Gastrocnemius medialis (tissue), 4 donors: ENCODE results near the gene WDR62. TPM values are rescaled to one million over a fixed set of nuclear protein-coding genes. Genes with fewer than 3 reads are reported as not detected.
A peak's percentile ranks its signal among the peaks of the same experiment; 100 is the strongest.

Experiments used
- ATAC-seq, 2 donors: fragments of 150-250 bp; one replicate each; pipeline ENCODE4 v1.9.1; 2016
- DNase-seq, 2 donors: peaks; one replicate each; pipeline ENCODE4 v3.0.0-alpha.2; 2019
- H3K27ac ChIP-seq, 4 donors: fragments of 200-600 bp; sonication (generic); 1 replicate in 1 of 4; 2 replicates in 3 of 4; pipeline ENCODE4 v1.5.1; 2016 to 2018; ENCODE audit warnings: mild to moderate bottlenecking in 2 of 4, moderate library complexity in 1 of 4
- H3K27me3 ChIP-seq, 3 donors: fragments of 200-600 bp; sonication (generic) in 2 of 3; 1 replicate in 1 of 3; 2 replicates in 2 of 3; pipeline versions ENCODE4 v1.5.1 to v1.6.0; 2016 to 2019; ENCODE audit warnings: mild to moderate bottlenecking in 1 of 3, moderate library complexity in 1 of 3
- H3K36me3 ChIP-seq, 2 donors: fragments of 200-600 bp; sonication (generic) in 1 of 2; one replicate each; pipeline ENCODE4 v1.5.1; 2017 to 2018
- H3K4me1 ChIP-seq, 2 donors: fragments of 200-600 bp; sonication (generic) in 1 of 2; one replicate each; pipeline ENCODE4 v1.5.1; 2016 to 2017; ENCODE audit warnings: mild to moderate bottlenecking in 2 of 2
- H3K4me3 ChIP-seq, 4 donors: fragments of 200-600 bp; sonication (generic) in 3 of 4; 1 replicate in 1 of 4; 2 replicates in 3 of 4; pipeline ENCODE4 v1.5.1; 2016 to 2019; ENCODE audit warnings: mild to moderate bottlenecking in 2 of 4
- H3K9me3 ChIP-seq, 3 donors: fragments of 200-600 bp; sonication (generic) in 2 of 3; 1 replicate in 1 of 3; 2 replicates in 2 of 3; pipeline ENCODE4 v1.5.1; 2016 to 2019
- CTCF ChIP-seq, 5 experiments: fragments of 450-650 bp in 3 of 5; fragments of 200-600 bp in 2 of 5; sonication (generic) in 2 of 5; IDR thresholded peaks in 4 of 5; conservative IDR thresholded peaks in 1 of 5; 1 replicate in 4 of 5; 2 replicates in 1 of 5; pipeline ENCODE4 v1.5.1; 2016 to 2019; ENCODE audit warnings: antibody characterized with exemption in 5 of 5, mild to moderate bottlenecking in 3 of 5, moderate library complexity in 3 of 5
- POLR2A ChIP-seq, 2 donors: fragments of 450-650 bp; IDR thresholded peaks; one replicate each; pipeline ENCODE4 v1.6.1; 2017; ENCODE audit warnings: antibody characterized with exemption in 2 of 2, mild to moderate bottlenecking in 2 of 2, moderate library complexity in 2 of 2
- in situ Hi-C, 4 donors: fragments of 200-750 bp; cut with MboI; loops; one replicate each; pipeline versions ENCODE4 v1.15.0 to v1.8.0; 2017; ENCODE audit warnings: low sequenced_read_pairs in 4 of 4
- intact Hi-C: fragments of 100-400 bp; cut with DNase I; formaldehyde crosslinking; loops from one replicate; pipeline ENCODE4 v1.15.1; 2023; ENCODE audit warnings: low total_unique reads
- total RNA-seq, 4 donors: library from RNA; depleted of rRNA; stranded (reverse); fragments of >200 nt; gene quantifications; one replicate each; pipeline versions ENCODE4 v1.1.0 to v1.2.3, GENCODE V29; 2016

The WDR62 gene
- total RNA-seq, 4 donors from 2014 or later: 0.20 to 2.1 (median 1.0) TPM

- Histone ChIP-seq H3K27me3 (no peaks in the 10 kb centered on the region), H3K27ac (peak within 1 kb of the TSS; percentile 86 to 95 (median 92)), H3K36me3 (peaks cover 0 to 55% of the 10 kb centered on the region in 2 donors), H3K4me3 (peak within 1 kb of the TSS; percentile 69 to 94 (median 82)), H3K9me3 (no peaks in the 10 kb centered on the region), H3K4me1 (peaks cover 17 to 18% of the 10 kb centered on the region in 2 donors)
- intact Hi-C loops (loop anchor here (1.0 to 10.0 kb wide), 7 partner anchors 12 to 371 kb away; partner anchors contain the start of genes ALKBH6, CAPNS1, COX7A1 and IGFLR1), in situ Hi-C loops (no loop called here)
- TF ChIP-seq CTCF (IDR thresholded peaks at IDR 0.05 in 4 of 5, conservative IDR thresholded peaks at IDR 0.05 in 1 of 5) (no peak), POLR2A (IDR thresholded peaks at IDR 0.05) (peak in 1 of 2 donors; percentile 37)
- DNase-seq (no peak), ATAC-seq (peak in 1 of 2 donors; percentile 28)
Measured at GRCh38 chr19:36115453-36116343, 61.0 kb downstream of the WDR62 start, which contains the start of gene TBCB. Gene TBCB (plus strand): TSS chr19:36115468. CDS start chr19:36115561, 93 bp downstream.

GRCh38 chr19:36116344-36116637 is 61.6 kb downstream of the WDR62 start:
- peak overlapping the region; percentile 86 to 95 (median 92) for H3K27ac ChIP-seq
- peak overlapping the region; percentile 69 to 94 (median 82) for H3K4me3 ChIP-seq
- H3K9me3 ChIP-seq: no peaks in the 10 kb centered on the region
- H3K4me1 ChIP-seq: peaks cover 17 to 18% of the 10 kb centered on the region in 2 donors
- no peak for TF ChIP-seq CTCF (IDR thresholded peaks at IDR 0.05 in 4 of 5, conservative IDR thresholded peaks at IDR 0.05 in 1 of 5)
- TF ChIP-seq POLR2A (IDR thresholded peaks at IDR 0.05): no peak
- H3K27me3 ChIP-seq: no peaks in the 10 kb centered on the region
- intact Hi-C loops (loop anchor here (5.0 to 10.0 kb wide), 2 partner anchors 36 to 371 kb away; partner anchors contain the start of genes COX7A1, IGFLR1, LIN37 and PSENEN), in situ Hi-C loops (no loop called here)
- DNase-seq (no peak), ATAC-seq (no peak)
- peaks cover 0 to 49% of the 10 kb centered on the region in 2 donors for H3K36me3 ChIP-seq

GRCh38 chr19:36120092-36120983 is 65.6 kb downstream of the WDR62 start:
- Histone ChIP-seq H3K27me3 (no peaks in the 10 kb centered on the region), H3K36me3 (peaks cover 0 to 57% of the 10 kb centered on the region in 2 donors), H3K4me3 (no peak overlapping the region), H3K9me3 (no peaks in the 10 kb centered on the region), H3K27ac (no peak overlapping the region), H3K4me1 (peaks cover 9% of the 10 kb centered on the region in 2 donors)
- TF ChIP-seq CTCF (IDR thresholded peaks at IDR 0.05 in 4 of 5, conservative IDR thresholded peaks at IDR 0.05 in 1 of 5): no peak
- TF ChIP-seq POLR2A (IDR thresholded peaks at IDR 0.05): no peak
- in situ Hi-C loops (no loop called here), intact Hi-C loops (no loop called here)
- ATAC-seq (no peak), DNase-seq (no peak)

DNA sequence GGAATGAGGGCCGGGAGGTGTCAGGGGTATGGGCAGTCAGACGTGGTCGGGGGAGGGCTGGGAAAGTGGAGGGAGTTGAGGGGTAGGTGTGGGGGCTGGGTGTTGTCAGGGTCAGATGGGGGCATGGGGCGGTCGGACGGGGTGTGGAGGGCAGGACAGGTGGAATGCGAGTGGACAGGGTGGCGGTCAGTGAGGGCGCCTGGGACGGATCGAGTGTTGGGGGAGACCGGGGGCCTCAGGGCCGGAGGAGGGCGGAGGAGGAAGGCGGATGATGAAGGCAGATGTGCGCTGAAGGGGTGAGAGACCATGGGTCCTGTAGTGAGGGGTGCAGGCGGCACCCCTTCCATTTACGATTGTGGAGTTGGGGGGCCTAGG is 66.3 kb downstream of the WDR62 start:
- no peak overlapping the region for H3K4me3 ChIP-seq
- no peaks in the 10 kb centered on the region for H3K9me3 ChIP-seq
- no peak overlapping the region for H3K27ac ChIP-seq
- H3K36me3 ChIP-seq: peaks cover 0 to 63% of the 10 kb centered on the region in 2 donors
- intact Hi-C loops: no loop called here
- no peaks in the 10 kb centered on the region for H3K27me3 ChIP-seq
- ATAC-seq (no peak), DNase-seq (no peak)
- in situ Hi-C loops: no loop called here
- TF ChIP-seq POLR2A (IDR thresholded peaks at IDR 0.05) (no peak), CTCF (IDR thresholded peaks at IDR 0.05 in 4 of 5, conservative IDR thresholded peaks at IDR 0.05 in 1 of 5) (no peak)
- peaks cover 3 to 7% of the 10 kb centered on the region in 2 donors for H3K4me1 ChIP-seq
